ENCODE results near the gene RIPPLY3. TPM values are rescaled to one million over a fixed set of nuclear protein-coding genes. Genes with fewer than 3 reads are reported as not detected.

RIPPLY3 gene, protein sequence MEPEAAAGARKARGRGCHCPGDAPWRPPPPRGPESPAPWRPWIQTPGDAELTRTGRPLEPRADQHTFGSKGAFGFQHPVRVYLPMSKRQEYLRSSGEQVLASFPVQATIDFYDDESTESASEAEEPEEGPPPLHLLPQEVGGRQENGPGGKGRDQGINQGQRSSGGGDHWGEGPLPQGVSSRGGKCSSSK
- 0.29 TPM in 1 of 2 replicates, not detected in the other for total RNA-seq

GRCh38 chr21:37006486-37007291 lies at the start of gene RIPPLY3:
TSS of gene RIPPLY3 (plus strand) at chr21:37006702. CDS start at chr21:37006773, 71 bp downstream.

GRCh38 chr21:36966066-36966820 lies 40.3 kb upstream of the RIPPLY3 start, which contains the start of gene HLCS:
TSS of gene HLCS (minus strand) at chr21:36966669. CDS start at chr21:36966638, 31 bp downstream.

Other genes with a start within 250 kb of the RIPPLY3 start
- gene HLCS, start 40.0 kb upstream of the RIPPLY3 start, total RNA-seq, result 28.3 and 40.2 TPM in 2 replicates
- gene PIGP, start 66.4 kb downstream of the RIPPLY3 start, total RNA-seq, result 15.0 and 21.1 TPM in 2 replicates
- gene TTC3, start 66.6 kb downstream of the RIPPLY3 start, total RNA-seq, result 87.4 and 116 TPM in 2 replicates

Measured in myometrial cell (primary cell).